Measurements from ENCODE around the gene PER1.

Gene PER1

GRCh38 chr17:8128125-8128784 lies 23.9 kb downstream of the PER1 start:
- Mint-ChIP-seq H3K27ac (no peak overlapping the region), H3K4me3 (no peak overlapping the region), H3K36me3 (peaks cover 2% of the 10 kb centered on the region), H3K27me3 (peaks cover 34% of the 10 kb centered on the region), H3K9me3 (no peaks in the 10 kb centered on the region), H3K4me1 (peaks cover 33% of the 10 kb centered on the region)
- ATAC-seq (ENCODE audit: low read depth) (no peak), DNase-seq (ENCODE audit: low spot score in 2 of 2) (no peak)

GRCh38 chr17:8126491-8127066 lies 25.6 kb downstream of the PER1 start:
- Mint-ChIP-seq H3K36me3 (peaks cover 2% of the 10 kb centered on the region), H3K27me3 (peaks cover 40% of the 10 kb centered on the region), H3K27ac (peak overlapping the region; percentile 97), H3K4me3 (peak overlapping the region; percentile 90), H3K4me1 (peaks cover 42% of the 10 kb centered on the region), H3K9me3 (no peaks in the 10 kb centered on the region)
- DNase-seq (ENCODE audit: low spot score in 2 of 2) (peak in 1 of 2 donors; percentile 52), ATAC-seq (ENCODE audit: low read depth) (peak; percentile 21)

- Mint-ChIP-seq H3K27me3 (peaks cover 40% of the 10 kb centered on the region), H3K4me1 (peaks cover 45% of the 10 kb centered on the region), H3K36me3 (peaks cover 2% of the 10 kb centered on the region), H3K4me3 (peak overlapping the region; percentile 87), H3K9me3 (no peaks in the 10 kb centered on the region), H3K27ac (peak overlapping the region; percentile 97)
- ATAC-seq (ENCODE audit: low read depth) (no peak), DNase-seq (ENCODE audit: low spot score in 2 of 2) (peak in 1 of 2 donors; percentile 41)
Measured at GRCh38 chr17:8125947-8126490, 26.2 kb downstream of the PER1 start.

GRCh38 chr17:8125154-8125946 lies 26.9 kb downstream of the PER1 start:
- Mint-ChIP-seq H3K4me3 (peak overlapping the region; percentile 87), H3K4me1 (peaks cover 51% of the 10 kb centered on the region), H3K36me3 (peaks cover 2% of the 10 kb centered on the region), H3K27me3 (peaks cover 42% of the 10 kb centered on the region), H3K27ac (peak overlapping the region; percentile 97), H3K9me3 (no peaks in the 10 kb centered on the region)
- DNase-seq (ENCODE audit: low spot score in 2 of 2) (peak; percentile 85 to 98), ATAC-seq (ENCODE audit: low read depth) (peak; percentile 57)

- Mint-ChIP-seq H3K4me3 (peak overlapping the region; percentile 87), H3K4me1 (peaks cover 56% of the 10 kb centered on the region), H3K27me3 (peaks cover 37% of the 10 kb centered on the region), H3K27ac (peak overlapping the region; percentile 97), H3K36me3 (peaks cover 2% of the 10 kb centered on the region), H3K9me3 (no peaks in the 10 kb centered on the region)
- no peak for ATAC-seq (ENCODE audit: low read depth)
- no peak for DNase-seq (ENCODE audit: low spot score in 2 of 2)
Measured at GRCh38 chr17:8124350-8125153, 27.7 kb downstream of the PER1 start.

GRCh38 chr17:8123695-8124349 lies 28.4 kb downstream of the PER1 start, which contains the start of gene HES7:
Gene HES7, minus strand, starts transcription at chr17:8124106. Its CDS starts 22 bp downstream, at chr17:8124084.
- Mint-ChIP-seq H3K36me3 (peaks cover 2% of the 10 kb centered on the region), H3K27ac (peak within 1 kb of the TSS; percentile 97)
- no peak for DNase-seq (ENCODE audit: low spot score in 2 of 2)

GRCh38 chr17:8122924-8123694 lies 29.1 kb downstream of the PER1 start:
- Mint-ChIP-seq H3K36me3 (peaks cover 2% of the 10 kb centered on the region), H3K27ac (peak overlapping the region; percentile 64), H3K9me3 (no peaks in the 10 kb centered on the region), H3K27me3 (peaks cover 40% of the 10 kb centered on the region), H3K4me1 (peaks cover 60% of the 10 kb centered on the region), H3K4me3 (peak overlapping the region; percentile 87)
- DNase-seq (ENCODE audit: low spot score in 2 of 2) = peak in 1 of 2 donors; percentile 51
- ATAC-seq (ENCODE audit: low read depth) = no peak

More at GRCh38 chr17:8123695-8124349, 28.4 kb downstream of the PER1 start, which contains the start of gene HES7:
- peak within 1 kb of the TSS; percentile 87 for H3K4me3 Mint-ChIP-seq
- no peaks in the 10 kb centered on the region for H3K9me3 Mint-ChIP-seq
- H3K27me3 Mint-ChIP-seq = peaks cover 35% of the 10 kb centered on the region
- no peak for ATAC-seq (ENCODE audit: low read depth)
- peaks cover 56% of the 10 kb centered on the region for H3K4me1 Mint-ChIP-seq

GRCh38 chr17:8122422-8122923 lies 29.7 kb downstream of the PER1 start:
- no peak for ATAC-seq (ENCODE audit: low read depth)
- Mint-ChIP-seq H3K4me1 (peaks cover 66% of the 10 kb centered on the region), H3K9me3 (no peaks in the 10 kb centered on the region), H3K27ac (peak overlapping the region; percentile 64), H3K4me3 (peak overlapping the region; percentile 77), H3K27me3 (peaks cover 44% of the 10 kb centered on the region), H3K36me3 (peaks cover 2% of the 10 kb centered on the region)
- no peak for DNase-seq (ENCODE audit: low spot score in 2 of 2)

- peak overlapping the region; percentile 64 for H3K27ac Mint-ChIP-seq
- peaks cover 39% of the 10 kb centered on the region for H3K27me3 Mint-ChIP-seq
- H3K4me1 Mint-ChIP-seq = peaks cover 61% of the 10 kb centered on the region
- H3K4me3 Mint-ChIP-seq = peak overlapping the region; percentile 77
- no peaks in the 10 kb centered on the region for H3K9me3 Mint-ChIP-seq
- DNase-seq (ENCODE audit: low spot score in 2 of 2) (peak in 1 of 2 donors; percentile 66), ATAC-seq (ENCODE audit: low read depth) (no peak)
- H3K36me3 Mint-ChIP-seq = peaks cover 2% of the 10 kb centered on the region
Measured at GRCh38 chr17:8121681-8122421, 30.4 kb downstream of the PER1 start.

GRCh38 chr17:8121407-8121680 lies 30.9 kb downstream of the PER1 start:
- H3K27ac Mint-ChIP-seq = peak overlapping the region; percentile 99
- DNase-seq (ENCODE audit: low spot score in 2 of 2) (no peak), ATAC-seq (ENCODE audit: low read depth) (no peak)
- H3K4me1 Mint-ChIP-seq = peaks cover 58% of the 10 kb centered on the region
- H3K36me3 Mint-ChIP-seq = peaks cover 2% of the 10 kb centered on the region
- peaks cover 39% of the 10 kb centered on the region for H3K27me3 Mint-ChIP-seq
- peak overlapping the region; percentile 81 for H3K4me3 Mint-ChIP-seq
- no peaks in the 10 kb centered on the region for H3K9me3 Mint-ChIP-seq

- Mint-ChIP-seq H3K9me3 (no peaks in the 10 kb centered on the region), H3K27ac (peak overlapping the region; percentile 99), H3K27me3 (peaks cover 38% of the 10 kb centered on the region), H3K4me3 (peak overlapping the region; percentile 81), H3K36me3 (no peaks in the 10 kb centered on the region), H3K4me1 (peaks cover 53% of the 10 kb centered on the region)
- ATAC-seq (ENCODE audit: low read depth) (peak; percentile 4), DNase-seq (ENCODE audit: low spot score in 2 of 2) (peak in 1 of 2 donors; percentile 55)
Measured at GRCh38 chr17:8120520-8121406, 31.4 kb downstream of the PER1 start.
